Measurements from ENCODE around the gene GJB1. TPM values are rescaled to one million over a fixed set of nuclear protein-coding genes. Genes with fewer than 3 reads are reported as not detected.
"Not testable (repeated sequence)": the region's sequence is repeated elsewhere in the genome, so short reads cannot be mapped to it uniquely, and the experiment has no call there.

The GJB1 gene
- total RNA-seq: under 1 TPM in 1 of 2 donors, not detected in 1; 0.16 TPM

DNA sequence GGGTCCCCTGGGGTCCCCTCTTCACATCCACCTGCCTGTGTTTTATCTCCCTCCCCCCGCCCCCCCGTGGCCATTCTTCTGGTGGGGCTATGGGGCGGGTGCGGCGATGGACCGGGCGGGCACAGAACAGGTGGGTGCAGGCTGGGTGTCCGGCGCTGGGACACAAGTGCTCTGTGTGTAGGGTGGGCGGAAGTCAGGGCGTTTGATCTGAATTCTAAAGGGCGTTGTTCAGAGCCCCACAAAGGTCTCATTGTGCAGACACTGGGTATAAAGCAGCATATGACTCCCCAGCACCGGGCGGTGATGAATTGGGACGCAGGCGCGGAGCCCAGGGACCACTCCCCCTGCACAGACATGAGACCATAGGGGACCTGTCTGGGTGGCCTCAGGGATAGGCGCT, at the start of gene GJB1:
TSS of gene GJB1 (plus strand) at position 296 of the 400 bp plus-strand sequence. CDS start 484 bp downstream, outside the sequence.
- DNase-seq (ENCODE audit: low spot score in 2 of 2) (no peak), ATAC-seq (no peak)
- Mint-ChIP-seq H3K36me3 (no peaks in the 10 kb centered on the region), H3K27ac (no peak within 1 kb of the TSS), H3K9me3 (no peaks in the 10 kb centered on the region)

DNA sequence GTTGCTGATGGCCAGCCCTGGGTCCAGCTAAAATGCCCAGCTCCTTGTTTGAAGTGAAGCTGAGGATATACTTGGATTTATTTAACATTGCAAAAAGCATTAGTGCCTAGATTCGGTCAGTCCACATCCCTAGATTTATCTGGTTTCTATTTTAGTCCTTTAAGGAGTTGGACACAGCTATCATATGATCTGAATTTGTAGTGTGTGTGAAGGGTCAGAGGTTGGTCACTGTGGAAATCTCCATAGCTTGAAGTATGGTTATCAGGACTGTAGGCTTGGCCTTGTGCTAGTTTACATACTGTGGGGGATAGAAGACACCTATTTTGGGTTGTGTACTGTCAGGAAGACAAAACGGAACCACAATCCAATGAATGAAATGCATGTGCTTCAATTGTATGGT, 49.6 kb upstream of the GJB1 start:
- H3K36me3 Mint-ChIP-seq: no peaks in the 10 kb centered on the region
- DNase-seq (ENCODE audit: low spot score in 2 of 2): no peak
- no peaks in the 10 kb centered on the region for H3K9me3 Mint-ChIP-seq
- H3K27ac Mint-ChIP-seq: no peak overlapping the region
- ATAC-seq: no peak

DNA sequence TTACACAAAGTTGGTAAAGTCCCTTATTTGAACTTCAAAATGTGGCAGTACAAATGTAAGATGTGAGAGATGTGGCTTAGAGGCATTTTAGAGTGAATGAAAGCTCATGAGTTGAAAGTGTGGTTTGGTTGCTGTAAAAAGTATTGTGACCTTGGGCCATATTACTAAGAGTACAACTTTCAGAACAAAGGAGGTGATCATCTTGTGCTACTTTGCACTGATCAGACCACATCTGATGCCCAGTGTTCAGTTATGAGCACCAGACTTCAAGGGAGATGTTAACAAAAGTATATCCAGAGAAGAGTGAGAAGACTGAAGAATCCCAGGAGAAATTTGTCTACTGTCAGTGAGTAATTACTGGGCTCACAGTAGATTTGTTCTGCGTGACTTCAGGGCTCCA, 48.2 kb upstream of the GJB1 start:
- H3K9me3 Mint-ChIP-seq: no peaks in the 10 kb centered on the region
- peak; percentile 72 to 92 for ATAC-seq
- no peak for DNase-seq (ENCODE audit: low spot score in 2 of 2)
- peak overlapping the region in 1 of 2 donors; percentile 20 for H3K27ac Mint-ChIP-seq
- H3K36me3 Mint-ChIP-seq: no peaks in the 10 kb centered on the region

DNA sequence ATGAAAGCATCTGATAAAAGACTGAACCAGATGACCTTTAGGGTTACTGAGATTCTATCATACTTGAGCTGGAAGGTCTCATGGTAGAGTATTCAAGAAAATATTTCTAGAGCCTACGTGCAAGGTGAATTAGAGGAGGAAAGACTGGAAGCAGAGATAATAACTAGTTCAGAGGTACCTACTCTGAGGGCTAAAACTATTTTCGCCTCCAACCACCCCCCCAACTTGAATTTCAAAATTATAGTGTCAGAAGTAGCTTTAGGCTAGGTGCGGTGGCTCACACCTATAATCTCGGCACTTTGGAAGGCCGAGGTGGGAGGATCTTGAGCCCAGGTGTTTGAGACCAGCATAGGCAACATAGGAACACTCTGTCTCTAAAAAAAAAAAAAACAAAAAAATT, 47.5 kb upstream of the GJB1 start:
- no peak for DNase-seq (ENCODE audit: low spot score in 2 of 2)

DNA sequence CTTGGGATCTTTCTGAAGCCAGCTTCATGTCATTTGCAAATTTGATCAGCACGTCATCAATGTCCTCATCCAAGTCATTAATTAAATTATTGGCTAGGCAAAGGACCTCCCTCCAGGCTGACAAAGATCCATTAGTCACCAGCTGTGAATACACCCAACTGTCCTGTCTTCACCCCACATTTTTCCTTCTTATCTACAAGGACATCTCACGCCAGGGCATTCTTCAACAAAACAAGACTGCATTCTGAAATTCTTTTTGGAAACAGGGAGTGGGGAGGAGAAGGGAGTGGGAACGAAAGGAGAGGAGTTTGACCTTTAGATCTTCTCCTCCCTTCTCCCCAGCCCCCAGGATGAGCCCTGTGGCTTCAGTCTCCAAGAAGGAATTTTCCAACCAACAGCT, 45.7 kb upstream of the GJB1 start:
- no peak for DNase-seq (ENCODE audit: low spot score in 2 of 2)
- Mint-ChIP-seq H3K9me3 (no peaks in the 10 kb centered on the region), H3K36me3 (no peaks in the 10 kb centered on the region), H3K27ac (no peak overlapping the region)
- no peak for ATAC-seq

More for the DNA sequence above, 47.5 kb upstream of the GJB1 start:
- no peak for ATAC-seq
- Mint-ChIP-seq H3K36me3 (no peaks in the 10 kb centered on the region), H3K9me3 (no peaks in the 10 kb centered on the region), H3K27ac (no peak overlapping the region)

DNA sequence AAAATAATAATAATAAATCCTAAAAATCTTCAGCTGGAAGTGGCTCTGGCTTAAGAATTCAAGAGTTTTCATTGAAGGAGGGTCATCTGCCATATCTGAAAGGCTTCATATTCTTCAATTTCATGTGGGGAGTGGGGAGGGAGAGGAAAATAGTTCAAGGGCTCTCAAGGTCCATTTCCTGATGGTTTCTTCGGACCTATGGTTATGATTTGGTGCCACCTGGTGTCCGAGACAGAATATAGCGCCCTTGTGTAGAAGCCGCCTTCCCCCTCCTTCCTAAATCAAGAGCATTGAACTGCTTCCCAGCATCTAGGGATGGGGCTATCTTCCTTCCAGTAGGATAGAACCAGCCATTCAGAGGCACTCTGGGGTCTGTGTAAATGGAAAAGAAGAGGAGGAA, 44.1 kb upstream of the GJB1 start:
- no peaks in the 10 kb centered on the region for H3K9me3 Mint-ChIP-seq
- peak overlapping the region in 1 of 2 donors; percentile 44 for H3K27ac Mint-ChIP-seq
- no peaks in the 10 kb centered on the region for H3K36me3 Mint-ChIP-seq
- ATAC-seq: no peak
- DNase-seq (ENCODE audit: low spot score in 2 of 2): peak in 1 of 2 donors; percentile 11

DNA sequence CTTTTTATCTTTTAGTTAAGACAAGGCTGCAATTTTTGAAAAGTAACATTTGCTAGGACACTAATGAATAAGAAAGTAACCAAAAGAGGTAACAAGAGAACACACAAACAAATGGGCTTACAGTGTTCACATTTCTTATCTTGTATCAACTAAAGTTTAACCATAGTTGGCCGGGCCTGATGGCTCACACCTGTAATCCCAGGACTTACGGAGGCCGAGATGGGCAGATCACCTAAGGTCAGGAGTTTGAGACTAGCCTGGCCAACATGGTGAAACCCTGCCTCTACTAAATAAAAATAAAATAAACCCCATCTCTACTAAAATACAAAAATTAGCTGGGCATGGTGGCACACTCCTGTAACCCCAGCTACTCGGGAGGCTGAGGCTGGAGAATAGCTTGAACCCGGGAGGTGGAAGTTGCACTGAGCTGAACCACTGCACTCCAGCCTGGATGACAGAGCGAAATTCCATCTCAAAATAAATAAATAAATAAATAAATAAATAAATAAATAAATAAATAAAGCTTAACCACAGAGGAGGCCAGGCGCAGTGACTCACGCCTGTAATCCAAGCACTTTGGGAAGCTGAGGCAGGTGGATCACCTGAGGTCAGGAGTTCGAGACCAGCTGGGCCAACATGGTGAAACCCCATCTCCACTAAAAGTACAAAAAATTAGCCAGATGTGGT, 42.3 kb upstream of the GJB1 start:
- ATAC-seq; H3K36me3 Mint-ChIP-seq; H3K9me3 Mint-ChIP-seq; DNase-seq (ENCODE audit: low spot score in 2 of 2): not testable (repeated sequence)
- peak overlapping the region in 1 of 2 donors; percentile 32 for H3K27ac Mint-ChIP-seq

DNA sequence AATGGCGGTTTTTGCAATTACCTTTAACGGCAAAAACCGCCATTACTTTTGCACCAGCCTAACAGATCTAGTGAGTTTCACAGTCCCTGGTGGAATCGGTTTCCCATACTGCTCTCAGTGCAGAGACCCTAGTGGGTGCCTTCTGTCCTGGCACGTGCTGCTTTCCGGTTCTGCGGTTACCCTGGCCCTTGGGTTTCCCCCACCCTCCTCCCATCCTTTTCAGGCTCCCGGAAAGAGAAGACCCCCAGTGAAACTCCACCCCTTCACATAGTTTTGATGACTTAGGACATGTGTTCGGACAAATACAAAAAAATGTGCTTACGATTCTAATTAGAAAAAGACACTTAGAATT, 41.5 kb upstream of the GJB1 start:
- ATAC-seq (peak; percentile 52 to 68), DNase-seq (ENCODE audit: low spot score in 2 of 2) (peak; percentile 17 to 57)
- Mint-ChIP-seq H3K36me3 (no peaks in the 10 kb centered on the region), H3K27ac (peak overlapping the region; percentile 95), H3K9me3 (no peaks in the 10 kb centered on the region)

DNA sequence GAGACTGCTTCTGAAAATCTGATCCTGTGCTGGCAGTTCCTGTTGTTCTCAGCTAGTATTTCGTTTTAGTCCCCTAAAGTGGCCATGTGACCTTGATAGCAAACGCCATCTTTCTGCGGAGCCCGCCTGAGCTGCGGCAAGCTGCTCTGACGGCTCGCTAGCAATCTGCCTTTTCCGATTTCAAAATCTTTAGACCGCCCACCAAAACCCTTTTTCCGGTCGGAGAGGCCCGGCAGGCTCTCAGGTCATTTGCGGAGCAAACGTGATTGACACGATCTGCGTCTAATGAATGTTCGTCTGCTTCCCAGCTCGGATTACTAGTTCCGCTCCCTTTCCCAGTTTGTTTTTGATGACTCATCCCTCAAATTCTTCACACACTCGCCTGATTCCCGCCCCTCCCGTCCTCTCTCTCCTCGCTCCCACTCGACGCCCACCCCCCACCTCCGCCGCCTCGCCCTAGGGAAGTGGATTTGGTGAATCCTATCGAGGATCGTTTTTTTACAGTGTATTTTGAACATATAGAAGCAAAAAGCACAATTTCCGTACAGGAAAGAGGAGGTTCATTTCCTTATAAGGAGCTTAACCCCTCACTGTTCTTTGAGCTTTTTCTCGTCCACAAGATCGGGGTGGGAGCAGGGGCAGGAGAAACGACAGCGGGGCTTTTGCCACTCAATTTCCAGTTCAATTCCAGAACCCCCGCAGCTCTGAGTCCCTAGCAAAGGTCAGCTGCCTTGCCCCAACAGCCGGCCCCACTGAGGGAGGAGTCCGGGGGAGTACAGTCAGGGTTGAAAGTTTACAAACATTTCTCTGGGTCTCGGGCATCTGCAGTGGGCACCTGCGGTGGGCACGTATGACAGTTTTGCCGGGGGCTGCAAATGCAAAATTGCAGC, 40.9 kb upstream of the GJB1 start:
- no peaks in the 10 kb centered on the region for H3K9me3 Mint-ChIP-seq
- H3K36me3 Mint-ChIP-seq: no peaks in the 10 kb centered on the region
- DNase-seq (ENCODE audit: low spot score in 2 of 2): peak; percentile 72 to 87

DNA sequence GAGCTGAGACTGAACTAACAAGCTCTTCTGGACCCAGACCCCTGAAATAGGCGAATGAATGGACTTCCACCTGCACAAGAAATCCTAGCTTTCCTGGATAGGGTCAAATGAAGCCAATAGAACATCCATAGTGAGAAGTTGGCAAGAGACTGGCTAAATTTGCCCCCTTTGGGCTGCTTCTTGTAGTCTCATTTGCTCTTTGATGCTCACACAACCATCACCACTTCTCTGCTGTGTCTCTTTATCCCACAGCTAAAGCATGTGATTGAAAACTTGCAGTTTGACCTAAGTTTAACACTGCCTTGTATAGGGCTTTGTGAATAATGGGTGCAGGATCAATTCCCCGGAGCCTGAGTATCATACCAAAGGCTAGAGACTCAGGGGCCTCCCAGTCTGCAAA, 40.2 kb upstream of the GJB1 start:
- no peaks in the 10 kb centered on the region for H3K9me3 Mint-ChIP-seq
- ATAC-seq: no peak
- no peaks in the 10 kb centered on the region for H3K36me3 Mint-ChIP-seq
- DNase-seq (ENCODE audit: low spot score in 2 of 2): no peak
- peak overlapping the region in 1 of 2 donors; percentile 95 for H3K27ac Mint-ChIP-seq

More for the DNA sequence above, 40.9 kb upstream of the GJB1 start:
- peak; percentile 91 to 95 for ATAC-seq
- peak overlapping the region; percentile 95 for H3K27ac Mint-ChIP-seq

DNA sequence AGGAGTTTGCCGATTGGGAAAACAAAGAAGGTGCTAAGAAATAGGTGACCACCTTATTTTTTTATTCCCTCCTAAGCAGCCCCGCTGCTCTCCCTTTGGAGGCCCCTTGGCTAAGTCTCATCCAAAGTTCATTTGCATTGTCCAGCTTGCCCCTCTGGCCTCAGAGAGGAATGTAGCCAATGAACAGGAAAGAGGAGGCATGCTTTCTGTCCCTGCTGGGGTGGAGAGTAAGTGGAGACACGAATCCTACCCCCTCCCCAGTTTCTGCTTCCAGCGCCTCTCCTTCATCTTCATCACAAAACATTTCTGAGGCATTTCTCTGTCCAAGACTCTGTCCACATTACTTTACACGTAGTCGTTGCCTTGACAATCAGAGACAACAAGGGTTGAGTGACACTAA, 39.7 kb upstream of the GJB1 start:
- peak overlapping the region in 1 of 2 donors; percentile 22 for H3K27ac Mint-ChIP-seq
- no peaks in the 10 kb centered on the region for H3K9me3 Mint-ChIP-seq
- DNase-seq (ENCODE audit: low spot score in 2 of 2) (no peak), ATAC-seq (no peak)
- H3K36me3 Mint-ChIP-seq: no peaks in the 10 kb centered on the region

DNA sequence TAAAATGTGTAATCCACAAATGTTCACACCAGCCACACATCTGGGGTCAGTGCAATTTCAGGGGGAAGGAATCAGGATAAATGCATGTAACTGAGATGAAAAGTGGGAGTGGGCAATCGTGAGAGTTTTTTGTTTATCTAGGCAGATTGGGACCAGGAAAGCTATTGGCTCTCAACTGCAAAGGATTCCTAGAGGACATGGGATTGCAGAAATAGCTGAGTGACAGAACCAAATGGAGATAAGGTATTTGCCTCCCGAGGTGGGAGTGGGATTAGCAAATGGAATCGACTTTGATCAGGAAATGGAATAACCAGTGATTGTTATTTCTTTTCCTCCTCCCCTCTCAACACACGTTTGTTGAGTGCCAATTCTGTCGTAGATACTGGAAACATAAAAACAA, 38.9 kb upstream of the GJB1 start:
- no peak for DNase-seq (ENCODE audit: low spot score in 2 of 2)
- H3K27ac Mint-ChIP-seq: no peak overlapping the region
- H3K9me3 Mint-ChIP-seq: no peaks in the 10 kb centered on the region
- no peak for ATAC-seq
- no peaks in the 10 kb centered on the region for H3K36me3 Mint-ChIP-seq

DNA sequence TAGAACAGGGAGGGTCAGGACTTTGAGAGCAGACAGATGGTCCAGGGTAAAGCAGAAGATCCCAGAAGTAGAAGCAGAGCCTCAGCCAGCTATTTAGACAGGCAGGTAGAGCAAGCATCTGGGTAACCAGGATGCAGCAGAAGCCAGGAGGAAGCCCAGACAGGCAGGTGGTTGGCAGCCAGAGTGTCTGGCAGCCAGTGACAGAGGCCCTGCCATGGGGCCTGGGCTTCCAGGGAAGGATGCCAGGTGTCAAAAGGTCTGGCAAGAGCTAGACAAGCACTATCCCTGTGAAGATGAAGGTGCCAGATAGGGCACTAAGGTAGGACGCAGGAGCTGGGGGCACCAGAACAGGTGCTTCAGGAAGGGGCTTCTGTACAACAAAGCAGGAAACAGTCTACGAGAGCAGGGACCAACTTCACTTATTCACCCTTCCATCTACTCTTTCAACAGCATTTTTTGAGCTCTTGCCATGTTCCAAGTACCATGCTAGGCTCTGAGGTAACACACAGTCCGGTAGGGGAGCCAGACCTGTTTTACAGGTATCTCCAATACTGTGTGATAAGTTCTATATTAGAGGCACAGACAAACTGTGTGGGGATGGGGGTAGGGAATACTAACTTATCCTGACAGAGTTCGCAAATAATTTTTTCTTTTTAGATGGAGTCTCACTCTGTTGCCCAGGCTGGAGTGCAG, 38.1 kb upstream of the GJB1 start:
- H3K27ac Mint-ChIP-seq: peak overlapping the region in 1 of 2 donors; percentile 78
- ATAC-seq: no peak
- DNase-seq (ENCODE audit: low spot score in 2 of 2): no peak
- H3K9me3 Mint-ChIP-seq: no peaks in the 10 kb centered on the region
- no peaks in the 10 kb centered on the region for H3K36me3 Mint-ChIP-seq

DNA sequence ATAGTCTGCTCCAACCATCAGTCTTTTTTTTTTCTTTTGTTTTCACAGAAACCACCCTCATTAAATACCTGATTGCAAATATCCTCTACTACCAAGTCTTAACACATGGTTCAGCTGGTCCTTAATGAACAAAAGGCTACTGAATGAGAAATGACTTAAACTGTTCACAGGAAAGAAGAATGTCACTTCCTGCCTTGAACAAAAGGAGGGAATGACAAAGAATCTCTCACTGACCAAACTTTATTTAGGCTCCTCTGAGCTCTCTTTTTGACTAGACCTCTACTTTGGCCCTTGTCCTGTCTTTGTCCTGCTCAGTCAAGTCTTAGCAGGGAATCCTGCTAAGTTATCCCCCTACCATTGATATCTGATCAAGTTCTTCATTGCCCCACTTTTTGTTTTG, 31.8 kb upstream of the GJB1 start:
- Mint-ChIP-seq H3K9me3 (peaks cover 0 to 4% of the 10 kb centered on the region in 2 donors), H3K36me3 (peaks cover 9% of the 10 kb centered on the region in 2 donors), H3K27ac (peak overlapping the region; percentile 81 to 90)
- no peak for DNase-seq (ENCODE audit: low spot score in 2 of 2)
- peak in 1 of 2 donors; percentile 22 for ATAC-seq

DNA sequence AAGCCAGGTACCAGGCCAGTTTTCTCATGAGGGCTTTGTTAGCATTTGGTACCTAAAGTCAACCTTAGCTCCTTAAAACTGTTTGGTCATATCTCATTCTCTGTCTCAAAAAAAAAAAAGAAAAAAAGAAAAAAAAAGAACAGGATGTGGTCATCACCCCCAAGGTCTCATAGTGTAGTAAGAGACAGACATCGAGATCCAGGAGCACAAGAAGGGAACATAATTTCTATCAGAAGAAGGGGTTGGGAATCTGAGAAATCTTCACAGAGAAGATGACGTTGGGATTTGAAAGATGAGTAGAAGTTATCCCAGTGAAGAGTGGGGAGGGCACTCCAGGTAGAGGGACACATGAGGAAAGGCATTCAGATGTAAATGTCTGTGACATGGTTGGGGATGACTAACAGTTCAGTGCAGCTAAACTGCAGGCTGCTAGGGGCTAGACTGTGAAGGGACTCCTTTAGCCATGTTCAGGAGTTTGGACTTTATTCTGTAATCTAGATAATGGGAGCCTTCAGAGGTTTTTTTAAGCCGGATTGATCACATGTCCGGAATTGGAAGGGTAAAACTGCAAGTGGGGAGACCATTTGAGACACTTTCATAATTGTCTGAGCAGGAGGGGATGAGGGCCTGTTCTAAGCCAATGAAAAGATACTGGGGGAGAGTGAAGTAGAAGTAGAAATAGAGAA, 26.9 kb upstream of the GJB1 start:
- ATAC-seq: peak; percentile 87 to 89
- Mint-ChIP-seq H3K9me3 (peaks cover 0 to under 1% of the 10 kb centered on the region in 2 donors), H3K27ac (peak overlapping the region; percentile 77 to 94), H3K36me3 (peaks cover 8 to 25% of the 10 kb centered on the region in 2 donors)
- DNase-seq (ENCODE audit: low spot score in 2 of 2): no peak

DNA sequence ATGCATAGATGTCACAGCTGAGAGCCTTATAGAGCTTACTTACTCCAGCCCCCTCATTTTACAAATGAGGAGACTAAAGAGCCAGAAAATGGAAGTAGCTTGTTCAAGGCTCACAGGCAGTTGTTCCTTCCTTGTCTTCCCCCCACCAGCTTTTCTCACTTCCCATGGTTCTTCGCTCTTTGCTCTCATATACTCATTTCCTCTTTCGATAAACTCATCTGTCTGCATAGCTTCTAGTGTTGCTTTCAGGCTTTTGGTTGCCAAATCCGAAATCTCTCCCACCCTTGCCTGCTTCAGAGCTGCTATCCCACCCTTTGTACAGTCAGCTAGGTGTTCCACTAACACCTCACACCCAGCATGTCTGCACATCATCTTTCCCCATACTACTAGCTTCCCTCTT, 25.0 kb upstream of the GJB1 start:
- ATAC-seq (peak; percentile 47 to 50), DNase-seq (ENCODE audit: low spot score in 2 of 2) (no peak)
- Mint-ChIP-seq H3K36me3 (peaks cover 6 to 23% of the 10 kb centered on the region in 2 donors), H3K27ac (peak overlapping the region; percentile 90 to 95), H3K9me3 (no peaks in the 10 kb centered on the region)

Data from activated naive CD4-positive, alpha-beta T cell treated with anti-CD3 and anti-CD28 coated beads, Interleukin-2, amount 50 U/mL, for 72 hours (primary cell).